HEK293T (cell line): Measurements from ENCODE around the gene ASIC5.

Experiments
- ARNT ChIP-seq: fragments of 450-650 bp; IDR thresholded peaks from 2 replicates; pipeline ENCODE4 v1.6.1; 2017; ENCODE audit warnings: mild to moderate bottlenecking
- BHLHE40 ChIP-seq: fragments of 450-650 bp; IDR thresholded peaks from 2 replicates; pipeline ENCODE4 v1.6.1; 2016; ENCODE audit warnings: mild to moderate bottlenecking, moderate library complexity, borderline replicate concordance
- FOXK2 ChIP-seq: fragments of 450-650 bp; IDR thresholded peaks from 2 replicates; pipeline ENCODE4 v1.6.1; 2016; ENCODE audit warnings: mild to moderate bottlenecking
- FOXM1 ChIP-seq: fragments of 450-650 bp; IDR thresholded peaks from 2 replicates; pipeline ENCODE4 v1.6.1; 2017; ENCODE audit warnings: mild to moderate bottlenecking, borderline replicate concordance
- LEF1 ChIP-seq: fragments of 450-650 bp; IDR thresholded peaks from 2 replicates; pipeline ENCODE4 v1.6.1; 2017; ENCODE audit warnings: mild to moderate bottlenecking, borderline replicate concordance
- SP1 ChIP-seq: fragments of 450-650 bp; IDR thresholded peaks from 2 replicates; pipeline ENCODE4 v1.6.1; 2017
- SUZ12 ChIP-seq: fragments of 450-650 bp; IDR thresholded peaks from 2 replicates; pipeline ENCODE4 v1.6.1; 2016; ENCODE audit warnings: mild to moderate bottlenecking
- ZNF384 ChIP-seq: fragments of 450-650 bp; IDR thresholded peaks from 2 replicates; pipeline ENCODE4 v1.6.1; 2016

GRCh38 chr4:155819066-155819465 lies 47.0 kb downstream of the ASIC5 start:
- no peak for TF ChIP-seq FOXK2
- TF ChIP-seq ARNT: no peak
- TF ChIP-seq LEF1: no peak
- TF ChIP-seq SUZ12: no peak
- TF ChIP-seq BHLHE40: no peak
- no peak for TF ChIP-seq FOXM1
- no peak for TF ChIP-seq SP1
- TF ChIP-seq ZNF384: no peak
